SW480 (cell line): ENCODE data around the gene PTPN4.
A peak's percentile ranks its signal among the peaks of the same experiment; 100 is the strongest.
"Not testable (repeated sequence)": the region's sequence is repeated elsewhere in the genome, so short reads cannot be mapped to it uniquely, and the experiment has no call there.

Source experiments
- DNase-seq: peaks from one replicate; pipeline ENCODE4 v3.0.0-alpha.2; 2016; ENCODE audit warnings: low spot score

Gene PTPN4

DNA sequence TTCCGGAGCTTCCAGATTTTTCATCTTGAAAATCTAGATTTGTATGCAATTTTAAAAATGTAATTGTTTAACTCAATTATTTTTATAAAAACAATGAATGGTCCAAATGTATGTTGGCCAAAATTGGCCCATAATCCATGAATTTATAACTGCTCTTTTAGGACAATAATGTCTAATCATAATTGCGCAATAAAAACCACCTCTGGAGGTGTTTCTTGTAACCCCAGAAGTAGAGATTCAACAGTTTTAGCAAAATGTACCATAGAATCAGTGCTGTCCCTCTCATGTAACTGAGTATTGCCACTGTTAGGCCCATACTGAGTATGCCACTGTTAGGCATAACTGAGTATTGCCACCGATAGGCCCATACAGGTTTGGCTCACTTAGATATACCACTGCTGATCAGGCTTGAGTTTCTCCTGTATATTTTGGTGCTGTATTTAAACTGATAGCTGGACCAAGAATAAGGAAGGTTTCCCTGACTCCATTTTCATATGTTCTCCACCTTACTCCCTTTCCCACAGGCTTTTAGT, 182.3 kb downstream of the PTPN4 start:
- DNase-seq: no peak

DNA sequence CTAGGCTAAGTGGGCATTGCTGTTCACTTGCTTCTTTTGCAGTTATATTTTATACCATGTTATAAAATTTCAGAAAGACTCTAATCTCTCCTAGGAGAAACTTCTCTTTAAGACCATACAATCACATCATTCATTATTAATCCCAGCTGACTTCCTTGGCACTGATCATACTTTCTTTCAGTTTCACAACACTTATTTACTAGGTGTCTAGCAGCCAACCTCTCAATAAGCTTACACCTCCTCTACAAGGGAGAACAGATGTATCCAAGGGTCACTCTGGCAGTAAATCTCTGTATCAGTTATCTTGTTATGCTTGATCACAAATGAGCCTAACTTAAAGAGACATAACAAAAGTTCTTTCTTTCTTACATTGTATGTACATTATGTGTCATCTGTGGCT, 183.3 kb downstream of the PTPN4 start:
- DNase-seq: no peak

DNA sequence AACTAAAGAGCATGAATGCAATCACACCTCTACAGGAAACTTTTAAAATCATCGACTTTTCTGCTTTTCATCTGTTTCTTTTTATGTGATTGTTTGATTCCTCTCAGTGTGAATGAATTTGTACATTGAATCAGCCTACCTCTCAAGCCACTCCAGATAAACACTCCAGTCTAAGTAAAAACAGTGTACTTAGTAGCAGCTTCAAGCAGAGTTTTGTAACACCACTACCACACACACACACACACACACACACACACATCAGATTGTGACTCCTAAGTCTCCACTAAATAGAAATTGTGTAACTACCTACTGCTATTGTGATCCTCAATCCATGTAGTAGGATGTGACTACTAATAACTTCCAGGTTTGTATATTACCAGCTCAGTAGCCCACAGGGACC, 187.8 kb downstream of the PTPN4 start:
- no peak for DNase-seq

DNA sequence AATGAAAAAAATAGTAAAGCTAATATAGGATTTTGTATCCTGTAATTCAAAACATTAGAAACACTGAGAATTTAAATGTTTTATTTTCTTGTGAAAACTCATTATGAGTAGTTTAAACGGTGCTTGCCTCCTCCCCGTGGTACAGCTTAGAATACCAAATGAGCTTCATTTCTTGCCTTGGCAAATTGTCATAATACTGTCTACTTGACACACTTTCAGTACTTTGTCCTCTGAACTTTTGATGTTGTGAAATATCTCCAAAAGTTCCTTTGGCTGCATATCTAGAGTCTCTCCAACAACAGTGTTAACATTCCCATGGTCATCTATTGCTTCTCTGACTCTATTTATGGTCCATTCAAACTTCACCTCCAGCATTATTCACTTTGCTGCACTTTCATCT, 191.2 kb downstream of the PTPN4 start:
- DNase-seq: no peak

DNA sequence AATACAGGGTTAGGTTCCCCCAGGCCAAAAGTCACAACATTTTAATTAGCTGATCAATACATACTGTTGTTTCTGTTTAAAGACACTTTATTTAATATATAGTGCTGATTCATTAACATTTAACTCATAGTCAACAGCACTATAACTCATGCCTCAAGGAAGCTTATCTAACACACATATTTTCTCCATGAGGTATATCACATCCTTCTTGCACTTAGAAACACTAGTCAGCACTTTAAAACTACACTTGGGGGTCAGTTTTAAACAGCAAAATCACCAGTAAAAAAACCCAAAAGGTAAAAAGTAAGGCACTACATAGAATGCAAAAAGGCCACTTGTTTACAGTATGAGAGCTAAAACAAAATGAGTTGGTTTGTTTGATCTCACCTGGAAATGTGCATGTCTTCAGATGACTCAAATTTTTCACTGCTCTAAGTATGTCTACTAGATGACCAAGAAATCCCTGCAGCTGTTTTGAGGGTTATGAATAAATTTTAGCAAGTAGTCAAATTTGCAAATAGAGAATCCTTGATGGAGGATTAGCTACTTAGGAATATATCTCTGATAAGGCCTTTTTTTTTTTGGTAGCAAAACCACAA, 199.0 kb downstream of the PTPN4 start:
- no peak for DNase-seq

DNA sequence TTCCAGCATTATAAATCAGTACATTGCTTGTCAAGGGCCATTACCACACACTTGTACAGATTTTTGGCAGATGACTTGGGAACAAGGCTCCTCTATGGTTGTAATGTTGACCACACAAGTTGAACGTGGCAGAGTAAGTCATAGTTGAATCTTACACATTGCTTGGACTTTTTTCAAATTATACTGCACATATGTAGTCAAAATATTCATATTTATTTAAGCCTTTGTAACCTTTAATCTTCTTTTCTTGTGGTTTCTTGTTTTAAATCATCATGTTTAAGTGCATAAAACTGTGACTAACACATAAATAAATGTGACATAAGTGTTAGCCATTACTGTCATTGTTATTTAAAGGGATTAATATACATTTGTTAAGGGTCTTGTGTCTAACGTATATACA, 201.1 kb downstream of the PTPN4 start:
- no peak for DNase-seq

DNA sequence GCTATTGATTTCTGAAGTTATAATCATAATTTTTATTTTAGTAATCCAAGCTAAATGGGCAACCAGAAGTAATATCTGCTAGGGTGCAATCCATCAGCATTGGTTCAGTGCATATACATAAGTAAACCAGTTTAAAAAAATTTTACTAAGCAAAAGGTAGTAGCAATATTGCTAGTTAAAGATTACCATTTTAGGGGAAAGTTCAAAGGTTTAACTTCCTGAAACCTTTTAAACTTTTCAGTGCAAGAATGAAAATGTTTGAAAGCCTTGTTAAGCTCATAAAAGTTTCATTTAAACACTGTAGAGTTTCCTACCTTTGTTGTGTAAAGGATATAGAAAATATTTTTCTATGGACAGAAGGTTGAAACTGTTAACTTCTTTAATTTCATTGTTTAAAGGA, 222.2 kb downstream of the PTPN4 start:
- DNase-seq: no peak

DNA sequence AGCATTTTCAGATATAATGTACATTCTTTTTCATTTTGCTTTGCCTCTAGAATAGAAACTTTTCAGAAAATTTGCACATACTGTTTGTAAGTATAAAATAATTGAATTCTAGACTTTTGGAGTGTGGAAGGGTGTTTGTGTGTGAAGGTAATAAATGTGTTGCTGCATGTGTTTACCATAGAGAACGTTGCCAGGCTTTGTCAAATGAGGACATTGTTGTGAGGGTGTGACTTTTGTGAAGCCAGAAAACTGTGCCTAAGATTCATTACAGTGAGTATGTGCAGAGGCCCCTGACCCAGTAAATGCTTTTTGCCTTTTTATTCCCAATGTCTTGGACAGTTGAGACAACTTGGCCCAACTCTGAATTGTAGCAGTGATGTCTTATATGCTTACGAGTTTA, 222.8 kb downstream of the PTPN4 start:
- DNase-seq: no peak

DNA sequence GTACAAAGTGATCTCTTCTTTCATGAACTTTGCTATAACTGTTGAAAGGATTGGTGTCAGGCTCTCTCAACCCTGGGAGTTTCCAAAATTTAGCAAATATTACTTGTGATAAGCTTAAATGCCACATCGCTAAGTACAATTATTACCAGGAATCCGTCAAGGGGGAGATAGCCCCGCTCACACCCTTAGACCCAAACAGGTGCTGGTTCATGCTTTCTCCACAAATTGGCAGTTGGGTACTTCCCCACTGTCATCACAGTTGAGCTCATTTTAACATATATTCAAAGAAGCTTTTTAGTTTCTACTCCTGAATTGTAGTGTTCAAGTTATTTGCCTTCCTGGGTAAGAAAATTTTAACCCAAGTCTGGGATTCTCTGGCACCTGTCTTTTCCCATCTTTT, 223.4 kb downstream of the PTPN4 start:
- DNase-seq: no peak

DNA sequence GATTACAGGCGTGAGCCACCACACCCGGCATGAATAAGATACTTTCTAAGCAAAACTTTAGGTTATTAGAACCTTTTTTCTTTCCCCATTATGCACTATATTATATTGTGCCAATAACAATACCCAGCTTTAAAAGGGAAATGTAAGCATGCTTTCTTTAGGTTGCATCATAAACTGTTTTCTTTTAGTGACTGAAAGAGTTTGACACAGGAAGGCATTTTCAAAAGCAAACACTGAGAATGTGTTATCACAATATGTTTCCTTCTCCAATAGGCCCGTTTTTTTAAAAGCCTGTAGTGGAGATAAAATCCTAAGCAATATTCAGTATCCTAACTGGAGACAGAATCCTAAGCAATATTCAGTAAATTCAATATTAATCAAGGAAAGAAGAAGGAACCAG, 236.4 kb downstream of the PTPN4 start:
- DNase-seq: peak; percentile 32

DNA sequence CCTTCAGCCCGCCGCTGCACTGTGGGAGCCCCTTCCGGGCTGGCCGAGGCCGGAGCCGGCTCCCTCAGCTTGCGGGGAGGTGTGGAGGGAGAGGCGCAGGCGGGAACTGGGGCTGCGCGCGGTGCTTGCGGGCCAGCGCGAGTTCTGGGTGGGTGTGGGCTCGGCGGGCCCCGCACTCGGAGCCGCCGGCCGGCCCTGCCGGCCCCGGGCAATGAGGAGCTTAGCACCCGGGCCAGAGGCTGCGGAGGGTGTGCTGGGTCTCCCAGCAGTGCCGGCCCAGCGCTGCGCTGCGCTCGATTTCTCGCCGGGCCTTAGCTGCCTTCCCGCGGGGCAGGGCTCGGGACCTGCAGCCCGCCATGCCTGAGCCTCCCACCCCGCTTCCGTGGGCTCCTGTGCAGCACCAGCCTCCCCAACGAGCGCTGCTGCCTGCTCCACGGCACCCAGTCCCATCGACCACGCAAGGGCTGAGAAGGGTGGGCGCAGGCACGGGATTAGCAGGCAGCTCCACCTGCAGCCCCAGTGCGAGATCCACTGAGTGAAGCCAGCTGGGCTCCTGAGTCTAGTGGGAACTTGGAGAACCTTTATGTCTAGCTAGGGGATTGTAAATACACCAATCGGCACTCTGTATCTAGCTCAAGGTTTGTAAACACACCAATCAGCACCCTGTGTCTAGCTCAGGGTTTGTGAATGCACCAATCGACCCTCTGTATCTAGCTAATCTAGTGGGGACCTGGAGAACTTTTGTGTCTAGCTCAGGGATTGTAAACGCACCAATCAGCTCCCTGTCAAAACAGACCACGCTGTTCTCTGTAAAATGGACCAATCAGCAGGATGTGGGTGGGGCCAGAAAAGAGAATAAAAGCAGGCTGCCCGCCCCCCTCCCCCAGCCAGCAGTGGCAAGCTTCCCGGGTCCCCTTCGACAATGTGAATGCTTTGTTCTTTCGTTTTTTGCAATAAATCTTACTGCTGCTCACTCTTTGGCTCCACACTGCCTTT, 237.5 kb downstream of the PTPN4 start:
- DNase-seq: not testable (repeated sequence)

DNA sequence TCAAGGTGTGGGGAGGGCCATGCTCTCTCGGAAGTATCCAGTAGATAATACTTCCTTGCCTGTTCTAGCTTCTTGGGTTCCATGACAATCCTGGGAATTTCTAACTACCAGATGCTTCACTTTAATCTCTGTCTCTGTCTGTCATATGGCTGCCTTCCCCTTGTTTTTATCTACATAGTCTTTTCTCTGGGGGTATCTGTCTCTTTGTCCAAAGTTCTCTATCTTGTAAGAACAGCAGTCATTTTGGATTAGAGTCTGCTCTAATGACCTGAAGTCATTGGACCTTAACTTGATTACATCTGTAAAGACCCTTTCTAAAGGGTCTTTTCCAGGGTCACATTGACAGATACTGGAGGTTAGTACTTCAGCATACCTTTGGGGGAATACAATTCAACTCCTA, 241.7 kb downstream of the PTPN4 start:
- no peak for DNase-seq

DNA sequence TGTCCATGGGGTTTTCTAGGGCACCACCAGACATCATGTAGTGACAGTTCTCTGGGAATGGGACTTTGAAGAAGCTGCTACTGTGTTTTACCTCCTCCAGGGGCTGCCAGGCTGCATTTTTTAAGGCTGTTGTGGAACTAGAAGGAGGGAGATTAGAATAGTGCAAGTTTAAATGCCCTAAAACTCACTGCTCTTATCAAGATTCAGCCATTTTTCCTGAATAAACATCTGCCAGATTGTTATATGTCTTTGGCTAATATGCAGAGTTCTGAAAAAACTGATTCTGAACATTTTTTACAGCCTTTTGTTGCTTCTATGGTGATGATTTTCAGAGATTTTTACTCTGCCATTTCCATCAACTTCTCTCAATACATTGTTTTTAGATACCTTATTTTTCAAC, 244.5 kb downstream of the PTPN4 start:
- DNase-seq: no peak

DNA sequence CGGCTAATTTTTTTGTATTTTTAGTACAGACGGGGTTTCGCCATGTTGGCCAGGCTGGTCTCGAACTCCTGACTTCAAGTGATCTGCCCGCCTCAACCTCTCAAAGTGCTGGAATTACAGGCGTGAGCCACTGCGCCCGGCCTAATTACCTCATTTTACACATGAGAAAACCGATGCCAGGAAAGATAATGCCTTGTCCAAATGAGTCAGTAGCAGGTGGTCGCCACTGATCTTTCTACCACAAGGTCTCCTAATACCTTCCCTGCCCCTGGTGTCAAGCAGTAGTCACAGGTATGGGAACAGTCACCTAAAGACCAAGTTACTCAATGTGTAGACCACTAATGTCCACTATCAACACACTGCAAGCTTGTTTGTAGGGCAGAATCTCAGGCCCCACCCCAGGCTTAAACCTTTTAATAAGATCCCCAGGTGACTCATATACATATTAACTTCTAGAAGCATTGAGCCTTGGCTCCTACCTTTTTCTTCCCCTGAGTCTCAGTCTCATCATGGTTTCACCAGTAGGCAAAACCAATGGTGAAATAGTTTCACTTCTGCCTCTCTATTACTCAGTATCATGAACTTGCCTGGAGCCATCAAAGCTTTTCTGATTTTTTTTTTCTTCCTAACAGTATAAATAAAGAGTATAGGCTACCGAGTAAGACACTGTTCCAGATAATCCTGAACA, 246.3 kb downstream of the PTPN4 start:
- DNase-seq: no peak

DNA sequence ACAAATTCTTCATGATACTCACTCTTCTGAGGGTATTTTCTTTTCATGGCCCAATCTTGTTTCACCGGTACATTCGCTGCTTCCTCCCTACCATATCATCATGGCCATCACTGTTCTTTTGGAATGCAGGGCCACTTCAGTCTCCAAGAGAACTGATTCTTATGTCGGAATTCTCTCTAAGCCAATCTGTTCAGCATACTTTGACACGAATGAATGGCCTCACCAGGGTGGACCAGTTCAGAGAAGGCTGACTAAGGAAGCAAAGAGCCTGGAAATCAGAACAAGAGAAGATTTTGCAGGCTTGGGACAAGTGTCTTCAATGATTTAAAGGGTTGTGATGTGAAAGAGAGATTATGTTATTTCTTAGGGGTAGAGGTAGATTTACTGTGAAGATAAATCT, 248.1 kb downstream of the PTPN4 start:
- DNase-seq: no peak

DNA sequence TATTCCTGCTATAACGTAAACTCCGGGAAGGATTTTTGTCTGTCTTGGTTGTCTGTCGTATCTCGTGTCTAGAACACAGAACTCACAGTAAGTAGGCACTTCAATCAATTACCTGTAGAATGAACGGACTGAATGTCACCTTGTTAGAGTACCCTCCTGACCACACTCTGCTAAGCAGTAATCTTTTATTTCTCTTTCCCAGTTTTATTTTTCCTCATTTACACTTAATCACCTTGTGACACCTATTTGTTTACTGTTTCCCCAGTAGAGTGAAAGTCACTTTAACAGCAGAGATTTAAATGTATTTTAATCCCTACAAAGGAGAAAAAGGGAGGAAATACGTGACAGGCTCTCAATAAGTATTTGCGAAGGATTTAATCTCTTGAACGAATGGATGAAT, 252.6 kb downstream of the PTPN4 start:
- DNase-seq: no peak

DNA sequence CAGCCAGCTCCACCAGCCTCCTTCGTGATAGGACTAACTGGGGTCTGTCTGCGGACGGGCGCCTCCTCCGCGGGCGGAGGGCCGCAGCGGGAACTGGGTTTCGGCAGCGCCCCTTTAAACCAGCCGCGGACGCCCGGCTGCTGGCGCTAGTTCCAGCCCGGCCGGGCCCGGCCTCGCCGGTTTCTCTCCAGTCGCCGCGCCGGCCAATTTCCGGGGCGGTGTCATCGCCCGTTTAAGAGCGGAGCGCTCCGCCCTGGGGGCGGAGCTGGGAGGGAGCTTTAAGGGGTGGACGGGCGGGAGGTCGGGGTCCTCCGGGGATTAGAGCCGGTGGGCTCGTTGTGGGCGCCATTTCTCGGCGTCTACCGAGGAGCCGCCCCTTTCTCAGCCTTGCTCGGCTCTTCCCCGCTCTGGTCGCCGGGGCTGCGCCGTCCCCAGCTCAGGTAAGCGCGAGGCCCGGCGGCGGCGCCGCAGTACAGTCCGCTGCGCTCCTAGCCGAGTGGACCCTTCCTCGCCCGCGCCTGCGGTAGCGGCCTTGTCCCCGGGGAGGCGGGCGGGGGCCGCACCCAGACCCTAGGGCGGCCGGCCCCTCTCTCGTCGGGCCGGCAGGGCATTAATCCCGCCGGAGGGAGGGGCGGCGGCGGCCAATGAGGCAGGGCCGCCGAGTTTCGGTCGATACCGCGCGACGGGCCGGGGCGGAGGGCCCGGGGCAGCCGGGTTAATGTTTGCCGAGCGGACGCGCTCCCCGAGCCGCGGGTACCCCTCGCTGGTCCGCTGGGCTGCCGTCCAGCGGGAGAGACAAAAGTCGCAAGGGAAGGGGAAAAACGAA, 253.3 kb downstream of the PTPN4 start, which contains the start of gene EPB41L5:
Gene EPB41L5 (plus strand): TSS at position 307 of the 826 bp plus-strand sequence. CDS start 6,008 bp downstream, outside the sequence.
- peak; percentile 89 for DNase-seq

DNA sequence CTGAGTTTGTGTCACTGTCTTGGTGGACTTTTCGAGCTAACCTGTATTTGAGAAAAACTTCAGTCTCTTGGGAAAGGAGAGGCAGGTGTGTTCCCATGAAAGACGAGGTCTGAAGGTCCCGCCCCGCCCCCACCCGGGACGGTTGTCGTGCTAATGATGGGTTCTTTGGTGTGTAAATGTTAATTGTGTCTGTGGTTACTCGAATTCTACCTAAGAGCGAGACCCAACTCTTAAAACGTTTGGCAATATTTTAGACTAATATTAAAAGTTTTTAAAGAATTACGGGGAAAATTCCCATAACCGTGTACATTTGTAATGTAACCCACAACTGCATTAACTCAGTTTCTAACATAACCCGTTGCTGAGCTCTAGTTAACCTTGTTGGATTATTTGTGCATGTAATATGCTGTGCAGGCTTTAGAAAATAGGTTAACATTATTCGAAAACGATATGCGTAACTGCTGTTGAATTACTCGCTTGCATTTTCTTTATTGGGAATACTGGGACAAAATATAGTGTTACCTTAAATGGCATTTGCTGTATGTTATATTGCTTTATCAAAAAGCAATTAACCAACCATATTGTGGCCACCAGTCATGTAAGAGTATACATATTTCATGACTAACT, 254.0 kb downstream of the PTPN4 start:
- DNase-seq: peak; percentile 69

DNA sequence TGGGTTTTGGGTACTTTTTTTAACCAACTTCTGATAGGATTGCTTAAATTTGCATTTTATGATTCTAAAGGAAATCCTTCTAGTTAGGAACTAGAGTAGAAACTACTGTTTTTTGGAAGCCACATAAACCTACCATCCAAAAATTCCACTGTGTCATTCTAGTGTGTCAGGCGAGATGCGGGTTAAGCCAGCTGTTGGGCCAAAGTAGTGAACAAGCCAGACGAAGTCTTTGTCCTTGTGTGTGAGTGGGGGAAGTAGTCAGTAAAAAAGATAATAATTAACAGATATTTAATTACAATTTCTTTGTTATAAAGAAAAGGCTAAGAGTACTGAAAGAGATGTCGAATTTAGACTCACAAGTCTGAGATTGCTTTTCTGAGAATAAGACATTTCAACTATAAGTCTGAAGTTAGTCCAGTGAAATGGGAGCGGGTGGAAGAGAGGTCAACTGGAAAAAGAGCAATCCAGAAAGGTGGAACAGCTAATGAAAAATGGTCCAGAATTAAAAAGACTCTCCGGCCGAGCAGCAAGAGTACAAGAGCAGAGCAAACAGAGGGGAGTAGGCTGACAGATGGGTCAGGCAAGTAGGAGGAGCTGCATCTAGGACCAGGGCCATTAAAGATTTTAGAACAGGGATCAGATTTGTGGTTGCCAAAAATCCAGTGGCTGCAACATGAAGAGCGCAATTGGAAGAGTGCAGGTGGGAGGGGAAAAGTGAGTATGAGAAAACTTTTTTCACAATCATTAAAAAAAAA, 254.7 kb downstream of the PTPN4 start:
- no peak for DNase-seq

DNA sequence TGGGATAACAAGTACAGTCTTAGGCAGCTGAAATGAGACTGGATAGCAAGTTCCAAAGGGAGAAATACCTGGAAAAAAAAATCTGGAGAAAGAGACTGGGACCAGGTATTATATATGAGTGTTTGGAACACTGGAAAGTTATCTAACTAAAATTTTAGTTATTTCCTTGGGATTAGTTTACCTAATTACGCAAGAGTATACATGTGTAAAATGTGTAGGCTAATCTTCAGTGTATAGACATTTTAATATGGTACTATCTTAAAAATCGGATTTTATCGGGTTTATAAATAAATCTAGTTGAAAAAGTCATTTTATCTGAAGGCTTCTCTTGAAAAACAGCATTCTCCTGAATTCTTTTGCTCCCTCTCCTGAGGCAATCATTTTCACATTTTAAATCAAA, 257.1 kb downstream of the PTPN4 start:
- no peak for DNase-seq
